ENCODE results near the gene SPIRE2.
"Not testable (repeated sequence)": the region's sequence is repeated elsewhere in the genome, so short reads cannot be mapped to it uniquely, and the experiment has no call there.

Gene SPIRE2

DNA sequence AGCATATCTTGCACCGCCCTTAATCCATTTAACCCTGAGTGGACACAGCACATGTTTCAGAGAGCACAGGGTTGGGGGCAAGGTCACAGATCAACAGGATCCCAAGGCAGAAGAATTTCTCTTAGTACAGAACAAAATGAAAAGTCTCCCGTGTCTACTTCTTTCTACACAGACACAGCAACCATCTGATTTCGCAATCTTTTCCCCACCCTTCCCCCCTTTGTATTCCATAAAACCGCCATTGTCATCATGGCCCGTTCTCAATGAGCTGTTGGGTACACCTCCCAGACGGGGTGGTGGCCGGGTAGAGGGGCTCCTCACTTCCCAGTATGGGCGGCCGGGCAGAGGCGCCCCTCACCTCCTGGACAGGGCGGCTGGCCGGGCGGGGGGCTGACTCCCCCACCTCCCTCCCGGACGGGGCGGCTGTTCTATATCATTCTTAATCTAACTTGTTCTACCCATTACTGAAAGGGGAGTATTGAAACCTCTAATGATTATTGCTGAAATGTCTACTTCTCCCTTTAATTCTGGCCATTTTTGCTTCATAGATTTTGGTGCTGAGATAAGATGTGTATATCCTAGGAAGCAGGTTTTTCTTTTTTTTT, 21.6 kb upstream of the SPIRE2 start:
- DNase-seq (ENCODE audit: low read depth, low spot score): not testable (repeated sequence)

DNA sequence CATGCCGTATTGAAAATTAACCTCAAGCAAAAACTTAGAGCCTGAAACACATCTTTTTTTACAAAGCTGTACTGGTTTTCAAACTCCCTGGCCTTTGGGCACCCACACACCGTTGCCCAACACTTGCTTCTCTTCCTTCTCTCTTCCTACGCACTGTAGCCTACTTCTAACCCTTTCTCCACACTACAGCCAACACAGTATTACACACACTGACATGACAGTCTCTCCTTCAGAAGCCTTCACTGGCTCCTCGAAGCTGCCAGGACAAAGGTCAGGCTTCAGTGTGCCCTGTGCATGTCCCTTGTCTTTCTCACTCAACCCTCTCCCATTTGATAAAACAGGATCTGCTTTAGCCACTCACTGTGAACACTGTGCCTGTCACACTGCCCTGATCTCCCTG, 19.8 kb upstream of the SPIRE2 start:
- no peak for DNase-seq (ENCODE audit: low read depth, low spot score)

DNA sequence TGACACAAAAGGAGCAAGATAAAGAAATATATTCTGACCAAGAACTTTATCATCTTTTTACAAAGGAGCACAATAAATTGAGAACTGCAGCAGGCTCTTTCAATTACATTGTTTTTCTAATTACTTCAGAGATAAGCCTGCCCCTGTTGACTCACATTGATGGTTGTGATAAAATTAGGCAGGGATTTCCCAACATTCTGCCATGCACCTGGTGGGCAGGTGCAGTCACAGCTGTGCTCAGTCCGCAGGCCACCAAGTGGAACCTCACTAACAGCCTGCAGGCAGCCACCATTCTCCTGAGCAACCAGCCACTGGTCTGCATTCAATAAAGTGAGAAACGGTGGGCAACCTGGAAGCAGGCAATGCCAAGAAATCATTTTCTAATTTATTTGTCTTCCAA, 17.0 kb upstream of the SPIRE2 start:
- no peak for DNase-seq (ENCODE audit: low read depth, low spot score)

DNA sequence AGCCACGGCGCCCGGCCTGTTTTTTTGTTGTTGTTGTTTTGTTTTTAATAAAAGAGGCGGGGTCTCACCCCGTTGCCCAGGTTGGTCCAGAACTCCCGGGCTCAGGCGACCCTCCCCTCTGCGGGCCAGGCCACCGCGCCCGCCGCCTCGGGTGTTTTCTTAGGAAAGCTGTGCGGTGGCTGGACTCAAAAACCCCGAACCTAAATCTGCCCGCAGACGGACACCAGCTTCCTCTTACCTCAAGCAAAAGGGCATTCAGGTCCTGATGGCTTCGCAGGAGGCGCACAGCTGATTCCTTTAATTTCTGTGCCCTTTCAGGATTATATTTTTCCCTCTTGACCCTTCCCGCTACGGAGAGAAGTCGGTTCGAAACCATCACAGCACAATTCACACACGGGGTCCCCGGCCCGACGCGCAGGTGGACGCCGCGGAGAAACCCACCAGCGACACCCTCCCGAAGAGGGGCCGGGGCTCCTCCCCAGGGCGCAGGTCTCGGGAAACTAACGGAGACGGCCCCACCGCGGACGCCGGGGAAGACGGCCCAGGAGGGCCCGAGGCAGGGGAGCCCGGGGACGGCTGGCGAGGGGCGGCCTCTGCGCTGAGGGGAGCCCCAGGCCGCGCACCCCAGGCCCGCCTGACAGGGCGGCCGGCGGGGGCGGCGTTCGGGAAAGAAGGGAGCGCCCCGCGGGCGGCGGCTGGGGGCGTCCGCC, 12.5 kb upstream of the SPIRE2 start:
- DNase-seq (ENCODE audit: low read depth, low spot score): no peak

DNA sequence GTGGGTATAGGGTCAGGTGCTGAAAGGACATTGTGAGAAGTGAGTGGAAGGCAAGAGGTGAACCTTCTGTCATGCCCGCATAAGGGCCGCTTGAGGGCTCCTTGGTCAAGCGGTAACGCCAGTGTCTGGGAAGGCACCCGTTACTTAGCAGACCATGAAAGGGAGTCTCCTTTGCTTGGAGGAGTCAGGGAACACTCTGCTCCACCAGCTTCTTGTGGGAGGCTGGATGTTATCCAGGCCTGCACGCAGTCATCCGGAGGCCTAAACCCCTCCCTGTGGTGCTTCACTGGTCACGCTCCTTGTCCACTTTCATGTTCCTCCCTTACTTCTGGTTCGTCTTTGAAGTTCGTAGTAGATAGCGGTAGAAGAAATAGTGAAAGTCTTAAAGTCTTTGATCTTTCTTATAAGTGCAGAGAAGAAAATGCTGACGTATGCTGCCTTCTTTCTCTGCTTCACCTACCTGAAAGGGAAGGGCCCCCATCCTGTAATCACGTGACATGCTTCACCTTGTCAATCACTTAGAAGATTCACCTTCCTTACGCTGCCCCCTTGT, 9.3 kb upstream of the SPIRE2 start:
- not testable (repeated sequence) for DNase-seq (ENCODE audit: low read depth, low spot score)

DNA sequence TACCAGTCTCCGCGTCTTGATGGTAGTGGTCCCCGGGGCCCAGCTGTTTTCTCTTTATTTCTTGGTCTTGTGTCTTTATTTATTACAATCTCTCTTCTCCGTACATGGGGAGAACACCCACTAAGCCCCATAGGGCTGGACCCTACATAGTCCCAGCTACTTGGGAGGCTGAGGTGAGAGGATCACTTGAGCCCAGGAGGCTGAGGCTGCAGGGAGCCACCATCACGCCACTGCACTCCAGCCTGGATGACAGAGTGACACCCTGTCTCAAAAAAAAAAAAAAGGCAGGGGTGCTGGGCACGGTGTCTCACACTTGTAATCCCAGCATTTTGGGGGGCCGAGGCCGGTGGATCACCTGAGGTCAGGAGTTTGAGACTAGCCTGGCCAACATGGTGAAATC, 8.8 kb upstream of the SPIRE2 start:
- DNase-seq (ENCODE audit: low read depth, low spot score): not testable (repeated sequence)

DNA sequence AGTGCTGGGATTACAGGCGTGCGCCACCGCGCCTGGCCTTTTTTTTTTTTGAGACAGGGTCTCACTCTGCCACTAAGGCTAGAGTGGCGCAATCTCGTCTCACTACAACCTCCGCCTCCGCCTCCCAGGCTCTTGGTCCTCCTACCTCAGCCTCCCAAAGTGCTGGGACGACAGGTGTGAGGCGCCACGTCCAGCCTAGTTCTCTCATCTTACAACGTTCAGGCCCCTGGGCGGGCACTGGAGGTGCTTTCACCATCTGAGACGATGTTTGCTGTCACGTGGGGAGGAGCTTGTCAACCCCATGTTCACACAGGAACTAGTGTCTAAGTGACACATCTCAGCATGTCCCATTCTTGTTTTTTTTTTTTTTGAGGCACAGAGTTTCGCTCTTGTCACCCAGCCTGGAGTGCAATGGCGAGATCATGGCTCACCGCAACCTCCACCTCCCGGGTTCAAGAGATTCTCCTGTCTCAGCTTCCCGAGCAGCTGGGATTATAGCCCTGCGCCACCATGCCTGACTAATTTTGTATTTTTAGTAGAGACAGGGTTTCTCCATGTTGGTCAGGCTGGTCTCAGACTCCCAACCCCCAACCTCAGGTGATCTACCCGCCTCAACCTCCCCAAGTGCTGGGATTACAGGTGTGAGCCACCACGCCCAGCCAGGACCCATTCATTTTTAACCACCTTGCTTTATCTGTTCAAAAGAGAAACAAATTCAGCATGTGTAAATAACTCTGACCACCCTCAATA, 6.7 kb upstream of the SPIRE2 start:
- no peak for DNase-seq (ENCODE audit: low read depth, low spot score)

DNA sequence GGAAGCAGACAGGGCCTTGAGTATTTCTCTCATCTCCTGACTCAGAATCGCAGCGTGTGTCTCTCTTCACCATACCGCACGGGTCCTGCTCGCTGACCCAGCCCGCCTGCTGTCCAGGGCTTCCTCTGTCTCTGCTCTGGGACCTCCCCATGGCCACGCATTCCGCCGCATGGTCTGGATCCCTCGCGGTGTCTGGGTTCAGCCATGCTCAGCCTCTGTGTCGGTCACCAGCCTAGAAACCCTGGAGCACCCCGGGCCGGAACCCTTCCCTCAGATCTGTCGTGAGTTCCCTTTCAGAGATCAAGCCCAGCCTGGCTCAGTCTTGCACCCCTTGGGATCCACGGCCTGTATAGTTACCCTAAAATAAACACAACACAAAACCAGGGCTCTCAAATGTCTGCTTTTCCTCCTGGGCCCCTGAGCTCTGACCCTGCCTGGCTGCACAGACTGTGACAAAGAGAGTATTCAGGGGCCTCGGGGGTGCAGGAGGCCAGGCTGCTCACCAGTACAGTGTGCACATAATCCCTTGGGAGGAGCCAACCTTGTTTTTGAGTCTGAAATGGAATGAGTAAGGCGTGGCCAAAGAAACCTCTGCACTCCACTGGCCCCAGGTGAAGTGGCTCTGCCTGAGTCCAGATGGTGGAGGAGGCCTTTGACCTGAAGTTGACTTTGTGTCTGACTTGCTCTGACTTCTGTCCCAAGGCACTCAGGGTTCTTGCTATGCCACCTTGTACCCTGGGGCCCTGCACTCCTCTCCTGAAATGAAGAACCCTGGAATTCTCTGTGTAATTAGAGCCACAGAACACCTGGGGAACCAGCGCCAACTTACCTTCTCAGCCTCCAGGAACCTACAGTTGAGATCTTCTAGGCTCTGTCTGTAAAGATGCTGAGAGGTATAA, 5.8 kb upstream of the SPIRE2 start:
- DNase-seq (ENCODE audit: low read depth, low spot score): no peak

DNA sequence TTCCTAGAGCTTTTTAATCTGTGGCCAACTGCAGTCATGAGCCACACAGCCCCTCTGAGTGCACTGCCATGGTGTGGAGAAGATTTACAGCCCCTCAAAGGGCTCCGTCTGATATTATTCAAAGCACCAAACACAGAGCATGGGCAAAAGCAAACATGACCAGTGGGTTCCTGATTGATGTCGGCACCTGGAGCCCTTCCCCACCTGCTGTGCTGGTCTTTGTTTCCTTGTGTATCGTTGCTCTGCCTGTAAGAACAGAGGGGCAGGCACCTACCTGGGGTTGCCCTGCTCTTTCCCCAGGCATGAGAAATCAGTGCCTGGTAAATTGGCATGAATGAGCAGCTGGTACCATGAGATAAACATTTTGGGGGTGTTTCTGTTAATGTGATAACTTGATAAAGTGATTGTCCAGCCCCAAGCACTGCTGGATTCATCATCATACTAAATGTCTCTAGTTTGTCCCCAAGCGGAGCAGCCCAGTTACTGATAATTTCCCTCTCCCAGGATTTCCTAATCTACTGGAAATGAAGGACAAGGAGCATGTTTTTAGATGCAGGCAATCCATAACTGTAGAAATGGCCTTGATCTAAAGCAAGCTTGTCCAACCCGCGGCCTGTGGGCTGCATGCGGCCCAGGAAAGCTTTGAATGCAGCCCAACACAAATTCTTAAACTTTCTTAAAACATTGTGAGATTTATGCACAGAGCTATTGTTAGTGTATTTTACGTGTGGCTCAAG, 5.0 kb upstream of the SPIRE2 start:
- no peak for DNase-seq (ENCODE audit: low read depth, low spot score)

DNA sequence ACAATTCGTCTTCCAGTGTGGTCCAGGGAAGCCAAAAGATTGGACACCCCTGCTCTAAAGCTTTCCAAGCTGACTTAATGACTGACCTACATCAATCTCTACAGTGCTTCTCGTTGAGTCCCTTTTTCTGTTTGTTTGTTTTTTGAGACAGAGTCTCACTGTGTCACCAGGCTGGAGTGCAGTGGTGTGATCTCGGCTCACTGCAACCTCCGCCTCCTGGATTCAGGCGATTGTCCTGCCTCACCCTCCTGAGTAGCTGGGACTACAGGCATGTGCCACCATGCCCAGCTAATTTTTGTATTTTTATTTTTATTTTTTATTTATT, 4.5 kb upstream of the SPIRE2 start:
- not testable (repeated sequence) for DNase-seq (ENCODE audit: low read depth, low spot score)

DNA sequence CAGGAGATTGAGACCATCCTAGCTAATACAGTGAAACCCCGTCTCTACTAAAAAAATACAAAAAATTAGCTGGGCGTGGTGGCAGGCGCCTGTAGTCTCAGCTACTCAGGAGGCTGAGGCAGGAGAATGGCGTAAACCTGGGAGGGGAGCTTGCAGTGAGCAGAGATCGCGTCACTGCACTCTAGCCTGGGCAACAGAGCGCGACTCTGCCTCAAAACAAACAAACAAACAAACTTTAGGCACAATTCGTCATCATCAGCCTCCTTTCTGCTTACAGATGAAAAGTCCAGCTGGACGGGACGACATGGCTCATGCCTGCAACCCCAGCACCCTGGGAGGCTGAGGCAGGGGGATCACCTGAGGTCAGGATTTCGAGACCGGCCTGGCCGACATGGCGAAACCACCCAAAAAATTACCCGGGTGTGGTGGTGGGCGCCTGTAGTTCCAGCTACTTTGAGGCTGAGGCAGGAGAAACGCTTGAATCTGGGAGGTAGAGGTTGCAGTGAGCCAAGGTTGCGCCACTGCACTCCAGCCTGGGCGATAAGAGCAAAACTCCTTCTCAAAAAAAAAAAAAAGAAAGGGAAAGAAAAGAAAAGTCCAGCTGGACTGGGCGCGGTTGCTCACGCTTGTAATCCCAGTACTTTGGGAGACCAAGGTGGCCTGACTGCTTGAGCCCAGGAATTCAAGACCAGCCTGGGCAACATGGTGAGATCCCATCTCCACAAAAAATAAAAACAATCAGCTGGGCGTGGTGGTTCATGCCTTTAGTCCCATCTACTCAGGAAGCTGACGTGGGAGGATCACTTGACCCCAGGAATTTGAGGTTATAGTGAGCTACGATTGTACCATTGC, 1.5 kb upstream of the SPIRE2 start:
- no peak for DNase-seq (ENCODE audit: low read depth, low spot score)

DNA sequence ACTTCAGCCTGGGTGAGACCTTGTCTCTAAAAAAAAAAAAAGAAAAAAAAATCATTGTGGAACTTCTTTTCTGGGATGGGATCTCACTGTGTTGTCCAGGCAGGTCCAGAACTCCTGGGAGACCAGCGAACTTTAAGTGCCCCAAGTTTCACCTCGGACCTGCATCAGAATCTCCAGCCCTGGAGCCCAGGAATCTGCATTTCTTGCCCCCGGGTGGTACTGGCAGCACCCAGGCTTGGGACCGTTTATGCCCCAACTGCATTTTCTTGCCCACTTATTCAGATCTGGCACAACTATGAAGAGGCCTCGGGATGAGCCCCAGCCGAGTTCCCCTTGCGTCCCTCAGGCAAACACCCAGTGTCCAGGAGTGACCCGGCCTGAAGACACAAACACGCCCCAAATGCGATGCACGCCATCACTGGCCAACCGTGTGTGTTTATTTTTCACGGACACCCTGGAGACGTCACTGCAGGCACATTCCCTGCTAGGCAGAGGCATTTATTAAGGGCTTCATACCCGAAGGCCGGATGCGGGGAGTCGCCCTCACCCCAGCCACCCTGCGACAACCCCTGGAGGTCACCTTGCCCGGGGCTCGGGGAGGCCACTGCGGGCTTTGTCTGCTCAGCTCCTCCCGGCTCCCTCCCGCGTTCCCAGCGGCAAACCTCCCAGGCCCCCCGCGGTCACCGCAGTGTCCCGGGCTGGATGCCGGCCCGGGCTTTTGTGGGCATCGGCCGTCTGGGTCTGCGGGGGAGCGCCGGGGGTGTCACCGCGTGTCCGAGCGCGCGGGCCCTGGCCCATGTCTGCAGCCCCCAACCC, 684 bp upstream of the SPIRE2 start:
- DNase-seq (ENCODE audit: low read depth, low spot score): no peak

DNA sequence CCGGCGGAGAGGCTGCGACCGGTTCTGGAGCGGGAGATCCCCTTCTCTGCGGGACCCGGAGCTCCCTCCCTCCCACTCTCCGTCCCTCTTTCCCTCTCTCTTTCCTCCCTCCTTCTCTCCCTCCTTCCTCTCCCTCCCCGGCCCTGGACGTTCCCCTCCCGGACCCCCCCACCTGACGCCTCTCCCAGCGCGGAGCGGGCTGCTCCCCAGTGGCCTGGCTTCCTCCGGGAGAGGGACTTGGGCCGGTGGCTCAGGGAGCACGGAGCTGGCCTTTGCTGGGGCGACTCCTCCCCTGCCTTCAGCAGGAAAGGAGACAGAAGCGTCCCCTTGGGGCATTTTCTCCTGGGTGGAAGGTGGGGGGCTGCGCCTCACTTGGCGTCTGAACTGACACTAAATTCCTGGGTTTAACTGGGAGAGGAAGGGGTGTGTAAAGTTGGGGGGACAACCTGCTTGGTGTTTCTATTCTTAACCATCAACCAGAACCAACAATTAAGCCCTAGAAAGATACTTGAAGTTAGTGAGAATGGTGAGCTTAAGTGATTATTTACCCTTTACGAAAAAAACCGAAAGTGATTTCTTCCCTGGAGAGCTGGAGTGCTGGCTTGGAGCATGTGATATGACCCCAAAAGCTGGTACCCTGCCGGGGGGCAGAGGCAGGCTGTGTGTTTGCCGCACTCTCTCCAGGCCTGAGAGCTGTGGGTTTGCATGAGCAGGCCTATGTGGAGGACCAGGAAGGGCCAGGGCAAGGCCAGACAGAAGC, 775 bp downstream of the SPIRE2 start:
- DNase-seq (ENCODE audit: low read depth, low spot score): no peak

DNA sequence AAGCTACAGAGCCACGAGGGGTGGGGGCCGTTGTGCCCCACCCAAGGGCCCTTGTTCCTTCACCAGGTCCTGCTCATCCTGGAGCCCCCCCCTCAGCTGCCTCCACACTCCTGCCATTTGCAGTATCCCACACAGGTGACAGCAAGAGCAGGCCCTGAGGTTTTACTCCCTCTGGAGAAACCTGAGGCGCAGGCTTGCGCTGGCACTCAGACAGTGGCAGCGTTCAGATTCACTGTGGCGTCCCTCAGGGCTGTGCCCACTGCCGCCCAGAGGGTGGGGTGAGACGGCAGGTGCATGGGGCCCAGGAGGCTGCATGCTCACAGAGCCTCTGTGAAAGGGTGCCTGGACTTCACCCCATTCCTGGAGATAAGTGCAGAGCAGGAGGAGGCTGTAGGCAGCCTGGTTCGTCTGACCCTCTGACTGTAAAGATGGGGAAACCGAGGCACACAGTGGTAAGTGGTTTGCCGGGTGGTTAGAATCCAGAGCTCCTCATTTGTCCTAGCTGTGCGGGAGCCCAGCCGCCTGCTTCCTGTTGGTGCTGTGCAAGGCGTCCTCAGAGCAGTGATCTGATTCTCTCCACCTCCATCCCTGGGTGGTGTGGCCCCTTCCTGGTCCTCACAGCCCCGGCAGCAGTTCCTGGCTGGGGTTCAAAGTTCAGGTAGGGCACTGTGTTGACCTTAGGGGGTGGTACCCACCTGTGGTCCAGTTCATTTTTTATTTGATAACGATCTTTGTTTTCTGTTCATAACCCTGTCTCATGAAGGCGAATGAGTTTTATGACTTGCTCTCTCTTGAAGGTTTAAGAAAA, 1.6 kb downstream of the SPIRE2 start:
- DNase-seq (ENCODE audit: low read depth, low spot score): no peak

DNA sequence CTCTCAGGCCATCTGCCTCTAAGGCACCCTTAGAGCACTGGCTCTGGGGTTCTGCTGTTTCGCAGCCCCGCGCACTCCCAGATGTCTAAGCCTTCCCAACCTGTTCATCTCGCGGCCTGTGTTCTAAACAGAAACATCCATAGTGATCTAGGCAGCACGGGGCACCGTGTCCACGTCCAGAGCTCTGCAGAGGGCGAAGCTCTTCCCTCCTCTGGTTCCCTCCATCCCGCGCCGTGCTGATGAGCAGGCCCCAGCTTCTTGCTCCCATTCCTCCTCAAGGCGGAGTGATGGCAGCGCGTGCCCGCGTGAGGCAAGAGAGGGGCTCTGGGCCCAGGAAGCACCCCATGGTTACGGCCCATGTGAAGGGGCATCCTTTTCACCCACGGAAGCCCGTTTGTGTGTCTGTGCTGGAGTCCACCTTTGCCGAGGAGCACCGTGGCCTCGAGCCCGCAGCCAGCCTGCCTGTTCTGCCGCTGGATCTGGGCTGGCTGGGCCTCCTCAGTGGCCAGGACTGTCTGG, 3.6 kb downstream of the SPIRE2 start:
- DNase-seq (ENCODE audit: low read depth, low spot score): no peak

DNA sequence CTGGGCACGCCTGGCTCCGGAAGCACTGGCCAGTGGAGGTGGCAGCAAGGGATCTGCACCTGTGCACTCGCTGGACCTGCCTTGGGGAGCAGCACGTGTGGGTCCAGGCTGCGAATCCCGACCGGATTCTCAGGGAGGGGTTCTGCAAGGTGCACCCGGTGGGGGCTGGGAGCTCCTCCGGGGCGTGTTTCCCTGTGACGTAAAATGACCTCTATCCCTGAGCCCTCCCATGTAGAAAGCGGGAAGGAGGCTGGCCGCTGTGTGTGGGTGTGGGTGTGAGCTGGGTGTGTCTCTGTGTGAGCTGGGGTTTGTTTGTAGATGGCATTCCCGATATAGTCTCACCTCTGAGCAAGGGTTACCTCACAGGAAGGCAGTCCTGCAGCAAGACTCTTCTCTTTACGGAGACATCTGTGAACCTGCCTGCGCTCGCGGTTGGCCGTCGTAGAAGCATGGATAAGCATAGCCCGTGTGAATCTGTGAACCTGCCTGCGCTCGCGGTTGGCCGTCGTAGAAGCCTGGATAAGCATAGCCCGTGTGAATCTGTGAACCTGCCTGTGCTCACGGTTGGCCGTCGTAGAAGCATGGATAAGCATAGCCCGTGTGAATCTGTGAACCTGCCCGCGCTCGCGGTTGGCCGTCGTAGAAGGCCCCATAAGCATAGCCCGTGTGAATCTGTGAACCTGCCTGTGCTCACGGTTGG, 5.5 kb downstream of the SPIRE2 start:
- not testable (repeated sequence) for DNase-seq (ENCODE audit: low read depth, low spot score)

Measured in activated CD4-positive, CD25-positive, alpha-beta regulatory T cell treated with anti-CD3 and anti-CD28 coated beads, Interleukin-2, amount 50 U/mL, for 16 hours (primary cell).